Activated naive CD4-positive, alpha-beta T cell treated with anti-CD3 and anti-CD28 coated beads, Interleukin-2, amount 50 U/mL, for 24 hours (primary cell): ENCODE measurements around the gene LRP1.
"Not testable (repeated sequence)": the region's sequence is repeated elsewhere in the genome, so short reads cannot be mapped to it uniquely, and the experiment has no call there.

Experiments
- H3K27ac Mint-ChIP-seq: one replicate; pipeline ENCODE4 v1.8.0; 2021; ENCODE audit warnings: mild to moderate bottlenecking, mixed read lengths
- H3K27me3 Mint-ChIP-seq: one replicate; pipeline ENCODE4 v1.8.0; 2021; ENCODE audit warnings: mixed read lengths
- H3K36me3 Mint-ChIP-seq: one replicate; pipeline ENCODE4 v1.8.0; 2021; ENCODE audit warnings: mixed read lengths
- H3K4me1 Mint-ChIP-seq: one replicate; pipeline ENCODE4 v1.8.0; 2021; ENCODE audit warnings: mixed read lengths
- H3K4me3 Mint-ChIP-seq: one replicate; pipeline ENCODE4 v1.8.0; 2021; ENCODE audit warnings: mild to moderate bottlenecking, mixed read lengths
- H3K9me3 Mint-ChIP-seq: one replicate; pipeline ENCODE4 v1.8.0; 2021; ENCODE audit warnings: mixed read lengths

Gene LRP1

GRCh38 chr12:57119294-57120085, 8.8 kb upstream of the LRP1 start:
- H3K4me1 Mint-ChIP-seq = peaks cover 4% of the 10 kb centered on the region
- H3K4me3 Mint-ChIP-seq = no peak overlapping the region
- no peak overlapping the region for H3K27ac Mint-ChIP-seq
- H3K27me3 Mint-ChIP-seq = no peaks in the 10 kb centered on the region
- H3K9me3 Mint-ChIP-seq = no peaks in the 10 kb centered on the region
- H3K36me3 Mint-ChIP-seq = no peaks in the 10 kb centered on the region

GRCh38 chr12:57120718-57121117, 7.6 kb upstream of the LRP1 start:
- not testable (repeated sequence) for H3K9me3 Mint-ChIP-seq, H3K27me3 Mint-ChIP-seq, H3K4me1 Mint-ChIP-seq, H3K4me3 Mint-ChIP-seq, H3K27ac Mint-ChIP-seq, H3K36me3 Mint-ChIP-seq

- no peaks in the 10 kb centered on the region for H3K9me3 Mint-ChIP-seq
- H3K4me3 Mint-ChIP-seq = no peak overlapping the region
- no peaks in the 10 kb centered on the region for H3K36me3 Mint-ChIP-seq
- H3K27me3 Mint-ChIP-seq = no peaks in the 10 kb centered on the region
- no peak overlapping the region for H3K27ac Mint-ChIP-seq
- peaks cover 12% of the 10 kb centered on the region for H3K4me1 Mint-ChIP-seq
These were observed 4.5 kb upstream of the LRP1 start for GRCh38 chr12:57123813-57124212.

- H3K27me3 Mint-ChIP-seq = no peaks in the 10 kb centered on the region
- H3K9me3 Mint-ChIP-seq = no peaks in the 10 kb centered on the region
- no peak overlapping the region for H3K27ac Mint-ChIP-seq
- peaks cover 12% of the 10 kb centered on the region for H3K4me1 Mint-ChIP-seq
- H3K36me3 Mint-ChIP-seq = no peaks in the 10 kb centered on the region
- H3K4me3 Mint-ChIP-seq = no peak overlapping the region
These were observed 3.9 kb upstream of the LRP1 start for GRCh38 chr12:57124261-57124877.

- H3K27ac Mint-ChIP-seq = no peak overlapping the region
- H3K4me3 Mint-ChIP-seq = no peak overlapping the region
- H3K27me3 Mint-ChIP-seq = no peaks in the 10 kb centered on the region
- H3K4me1 Mint-ChIP-seq = peaks cover 12% of the 10 kb centered on the region
- H3K9me3 Mint-ChIP-seq = no peaks in the 10 kb centered on the region
- H3K36me3 Mint-ChIP-seq = no peaks in the 10 kb centered on the region
These were observed 2.2 kb upstream of the LRP1 start for GRCh38 chr12:57126061-57126460.

GRCh38 chr12:57126561-57126960, 1.7 kb upstream of the LRP1 start:
- Mint-ChIP-seq H3K9me3 (no peaks in the 10 kb centered on the region), H3K4me3 (peak overlapping the region; percentile 87), H3K27me3 (no peaks in the 10 kb centered on the region), H3K4me1 (peaks cover 12% of the 10 kb centered on the region), H3K36me3 (no peaks in the 10 kb centered on the region), H3K27ac (no peak overlapping the region)

- Mint-ChIP-seq H3K4me1 (peaks cover 12% of the 10 kb centered on the region), H3K36me3 (no peaks in the 10 kb centered on the region), H3K27me3 (no peaks in the 10 kb centered on the region), H3K27ac (no peak overlapping the region), H3K9me3 (no peaks in the 10 kb centered on the region), H3K4me3 (peak overlapping the region; percentile 87)
These were observed 1.1 kb upstream of the LRP1 start for GRCh38 chr12:57127101-57127725.

- Mint-ChIP-seq H3K4me1 (peaks cover 12% of the 10 kb centered on the region), H3K27ac (no peak overlapping the region), H3K36me3 (no peaks in the 10 kb centered on the region), H3K27me3 (no peaks in the 10 kb centered on the region), H3K9me3 (no peaks in the 10 kb centered on the region), H3K4me3 (peak overlapping the region; percentile 30)
These were observed 400 bp downstream of the LRP1 start for GRCh38 chr12:57128519-57129247.

GRCh38 chr12:57129321-57129842, 1.1 kb downstream of the LRP1 start:
- Mint-ChIP-seq H3K9me3 (no peaks in the 10 kb centered on the region), H3K27me3 (no peaks in the 10 kb centered on the region), H3K4me1 (peaks cover 9% of the 10 kb centered on the region), H3K27ac (no peak overlapping the region), H3K36me3 (no peaks in the 10 kb centered on the region), H3K4me3 (peak overlapping the region; percentile 27)

GRCh38 chr12:57129889-57130288, 1.6 kb downstream of the LRP1 start:
- peak overlapping the region; percentile 27 for H3K4me3 Mint-ChIP-seq
- H3K27ac Mint-ChIP-seq = no peak overlapping the region
- H3K36me3 Mint-ChIP-seq = no peaks in the 10 kb centered on the region
- peaks cover 7% of the 10 kb centered on the region for H3K4me1 Mint-ChIP-seq
- no peaks in the 10 kb centered on the region for H3K27me3 Mint-ChIP-seq
- H3K9me3 Mint-ChIP-seq = no peaks in the 10 kb centered on the region

- Mint-ChIP-seq H3K4me1 (peaks cover 7% of the 10 kb centered on the region), H3K36me3 (no peaks in the 10 kb centered on the region), H3K27ac (no peak overlapping the region), H3K27me3 (no peaks in the 10 kb centered on the region), H3K9me3 (no peaks in the 10 kb centered on the region), H3K4me3 (no peak overlapping the region)
These were observed 2.7 kb downstream of the LRP1 start for GRCh38 chr12:57130941-57131340.

GRCh38 chr12:57131896-57132744, 3.8 kb downstream of the LRP1 start:
- Mint-ChIP-seq H3K4me3 (no peak overlapping the region), H3K4me1 (peaks cover 1% of the 10 kb centered on the region), H3K27ac (peak overlapping the region; percentile 9), H3K9me3 (no peaks in the 10 kb centered on the region), H3K36me3 (no peaks in the 10 kb centered on the region), H3K27me3 (no peaks in the 10 kb centered on the region)

- Mint-ChIP-seq H3K27ac (no peak overlapping the region), H3K36me3 (no peaks in the 10 kb centered on the region), H3K27me3 (no peaks in the 10 kb centered on the region), H3K4me1 (no peaks in the 10 kb centered on the region), H3K4me3 (no peak overlapping the region), H3K9me3 (no peaks in the 10 kb centered on the region)
These were observed 4.8 kb downstream of the LRP1 start for GRCh38 chr12:57133013-57133569.

GRCh38 chr12:57133916-57134315, 5.6 kb downstream of the LRP1 start:
- no peak overlapping the region for H3K4me3 Mint-ChIP-seq

More at GRCh38 chr12:57133916-57134315, 5.6 kb downstream of the LRP1 start:
- Mint-ChIP-seq H3K4me1 (no peaks in the 10 kb centered on the region), H3K27me3 (no peaks in the 10 kb centered on the region), H3K27ac (no peak overlapping the region), H3K9me3 (no peaks in the 10 kb centered on the region), H3K36me3 (no peaks in the 10 kb centered on the region)
